IMR-90 (cell line): ENCODE measurements around the gene GPX5. TPM values are rescaled to one million over a fixed set of nuclear protein-coding genes. Genes with fewer than 3 reads are reported as not detected.

Source experiments
- ATAC-seq: fragments of 200-7000 bp; cut with Tn5 transposase; 2 replicates; pipeline ENCODE4 v1.9.1; 2020; ENCODE audit warnings: low read depth, mild to moderate bottlenecking, moderate library complexity
- BruUV-seq: library from RNA; stranded (reverse); fragments of 400-500 nt; replicated peaks from 2 replicates; lab custom pipeline; 2021; lab: Mats Ljungman, UMichigan
- CTCF ChIA-PET: fragments of 300-600 bp; formaldehyde crosslinking; extraction: SDS; loops from one replicate; lab custom pipeline; 2021; ENCODE audit warnings: antibody characterized with exemption; lab: Yijun Ruan, JAX
- POLR2A ChIA-PET: fragments of 300-600 bp; sonication (Branson Sonifier 250); formaldehyde crosslinking; loops from one replicate; lab custom pipeline; 2022; ENCODE audit warnings: antibody characterized with exemption; ENCODE audit not compliant: unreplicated experiment; lab: Charles Lee
- DNase-seq: peaks from one replicate; pipeline ENCODE4 v3.0.0; 2013
- H2AFZ ChIP-seq: replicated peaks from 2 replicates; pipeline ENCODE3; 2013; ENCODE audit warnings: low read length, mild to moderate bottlenecking; ENCODE audit not compliant: poor library complexity
- H2AK5ac ChIP-seq: 2 replicates; pipeline ENCODE4 v1.6.1; 2013; ENCODE audit warnings: low read depth, low read length, inconsistent platforms
- H2AK9ac ChIP-seq: replicated peaks from 2 replicates; pipeline ENCODE3; 2013; ENCODE audit warnings: mild to moderate bottlenecking, low read depth, low read length, moderate library complexity; ENCODE audit not compliant: poor library complexity
- H2BK120ac ChIP-seq: 2 replicates; pipeline ENCODE4 v1.6.1; 2013; ENCODE audit warnings: low read depth, low read length, inconsistent platforms
- H2BK15ac ChIP-seq: 3 replicates; pipeline ENCODE4 v1.6.1; 2013; ENCODE audit warnings: low read depth, low read length, inconsistent platforms
- H2BK20ac ChIP-seq: 2 replicates; pipeline ENCODE4 v1.6.1; 2013; ENCODE audit warnings: low read depth, mild to moderate bottlenecking, inconsistent platforms, low read length, moderate library complexity
- H2BK5ac ChIP-seq: 2 replicates; pipeline ENCODE4 v1.6.1; 2013; ENCODE audit warnings: mild to moderate bottlenecking, low read depth, low read length, inconsistent platforms; ENCODE audit not compliant: poor library complexity, severe bottlenecking
- H3K14ac ChIP-seq: replicated peaks from 2 replicates; pipeline ENCODE4 v1.6.1; 2013; ENCODE audit warnings: low read depth, low read length, inconsistent platforms
- H3K18ac ChIP-seq: 2 replicates; pipeline ENCODE4 v1.6.1; 2013; ENCODE audit warnings: low read depth, low read length, control low read depth
- H3K23ac ChIP-seq: 2 replicates; pipeline ENCODE4 v1.6.1; 2013; ENCODE audit warnings: low read depth, low read length, inconsistent platforms
- H3K27ac ChIP-seq: 2 replicates; pipeline ENCODE4 v1.5.1; 2013; ENCODE audit warnings: mild to moderate bottlenecking, control low read depth, low read length; ENCODE audit not compliant: insufficient read depth
- H3K27me3 ChIP-seq: 2 replicates; pipeline ENCODE4 v1.6.1; 2013; ENCODE audit warnings: low read length; ENCODE audit not compliant: control insufficient read depth, insufficient read depth
- H3K36me3 ChIP-seq: 2 replicates; pipeline ENCODE4 v1.6.1; 2013; ENCODE audit warnings: low read length, mixed read lengths; ENCODE audit not compliant: control insufficient read depth, insufficient read depth
- H3K4ac ChIP-seq: 2 replicates; pipeline ENCODE4 v1.6.1; 2013; ENCODE audit warnings: low read depth, low read length, inconsistent platforms
- H3K4me1 ChIP-seq: 2 replicates; pipeline ENCODE4 v1.6.1; 2013; ENCODE audit warnings: low read length, mixed read lengths; ENCODE audit not compliant: control insufficient read depth, insufficient read depth
- H3K4me2 ChIP-seq: 2 replicates; pipeline ENCODE4 v1.6.1; 2013; ENCODE audit warnings: low read depth, mild to moderate bottlenecking, control low read depth, low read length, moderate library complexity
- H3K4me3 ChIP-seq: 2 replicates; pipeline ENCODE4 v1.5.1; 2013; ENCODE audit warnings: low read depth, mild to moderate bottlenecking, control low read depth, low read length, moderate library complexity; ENCODE audit not compliant: insufficient read depth
- H3K56ac ChIP-seq: 2 replicates; pipeline ENCODE4 v1.6.1; 2013; ENCODE audit warnings: low read length, inconsistent platforms; ENCODE audit not compliant: insufficient read depth; ENCODE audit errors: extremely low read depth
- H3K79me1 ChIP-seq, 2 experiments: 2 replicates each; pipeline ENCODE4 v1.6.1; 2013; ENCODE audit warnings: low read length in 2 of 2, inconsistent platforms in 1 of 2, low read depth in 1 of 2
- H3K9ac ChIP-seq: 2 replicates; pipeline ENCODE4 v1.6.1; 2013; ENCODE audit warnings: low read depth, low read length, control low read depth
- H3K9me1 ChIP-seq: 2 replicates; pipeline ENCODE4 v1.6.1; 2013; ENCODE audit warnings: low read length, inconsistent platforms; ENCODE audit not compliant: insufficient read depth
- H3K9me3 ChIP-seq: 2 replicates; pipeline ENCODE4 v1.6.1; 2013; ENCODE audit warnings: low read length; ENCODE audit not compliant: control insufficient read depth, insufficient read depth
- H4K20me1 ChIP-seq: 2 replicates; pipeline ENCODE4 v1.6.1; 2013; ENCODE audit warnings: low read length, inconsistent platforms; ENCODE audit not compliant: insufficient read depth
- H4K5ac ChIP-seq: 2 replicates; pipeline ENCODE4 v1.6.1; 2013; ENCODE audit warnings: mild to moderate bottlenecking, low read depth, low read length, control low read depth
- H4K8ac ChIP-seq, 2 experiments: 2 replicates each; pipeline ENCODE4 v1.6.1; 2013; ENCODE audit warnings: low read depth in 2 of 2, low read length in 2 of 2, control low read depth in 1 of 2, inconsistent platforms in 1 of 2
- H4K91ac ChIP-seq: 2 replicates; pipeline ENCODE4 v1.6.1; 2013; ENCODE audit warnings: low read depth, low read length, inconsistent platforms; ENCODE audit not compliant: insufficient read depth
- BHLHE40 ChIP-seq: fragments of 150-350 bp; IDR thresholded peaks from 2 replicates; pipeline ENCODE4 v1.6.1; 2016; ENCODE audit warnings: mild to moderate bottlenecking, low read depth, low read length
- CEBPB ChIP-seq: IDR thresholded peaks from 2 replicates; pipeline ENCODE4 v1.6.1; 2012; ENCODE audit warnings: low read depth, low read length, improper control_type of control experiment
- CHD1 ChIP-seq: IDR thresholded peaks from 2 replicates; pipeline ENCODE4 v1.6.1; 2012; ENCODE audit warnings: low read depth, low read length, improper control_type of control experiment
- CTCF ChIP-seq: conservative IDR thresholded peaks from 2 replicates; pipeline ENCODE4 v1.5.1; 2012; ENCODE audit warnings: mild to moderate bottlenecking, low read depth, low read length, improper control_type of control experiment
- FOS ChIP-seq: fragments of 150-350 bp; IDR thresholded peaks from 2 replicates; pipeline ENCODE4 v1.6.1; 2016; ENCODE audit warnings: low read depth, low read length
- MAFK ChIP-seq: IDR thresholded peaks from 2 replicates; pipeline ENCODE4 v1.6.1; 2012; ENCODE audit warnings: low read depth, low read length, improper control_type of control experiment
- MAZ ChIP-seq: IDR thresholded peaks from 2 replicates; pipeline ENCODE4 v1.6.1; 2012; ENCODE audit warnings: low read depth, mild to moderate bottlenecking, low read length, improper control_type of control experiment, moderate library complexity, borderline replicate concordance
- MXI1 ChIP-seq: IDR thresholded peaks from 2 replicates; pipeline ENCODE4 v1.6.1; 2012; ENCODE audit warnings: low read depth, mild to moderate bottlenecking, low read length, moderate library complexity, borderline replicate concordance
- NFE2L2 ChIP-seq: fragments of 150-350 bp; IDR thresholded peaks from 2 replicates; pipeline ENCODE4 v1.6.1; 2016; ENCODE audit warnings: low read depth, mild to moderate bottlenecking, low read length
- POLR2A ChIP-seq: IDR thresholded peaks from 2 replicates; pipeline ENCODE4 v1.6.1; 2012; ENCODE audit warnings: mild to moderate bottlenecking, low read depth, low read length
- RAD21 ChIP-seq: IDR thresholded peaks from 2 replicates; pipeline ENCODE4 v1.6.1; 2012; ENCODE audit warnings: low read length, improper control_type of control experiment
- RCOR1 ChIP-seq: IDR thresholded peaks from 2 replicates; pipeline ENCODE4 v1.6.1; 2012; ENCODE audit warnings: mild to moderate bottlenecking, low read length, improper control_type of control experiment; ENCODE audit not compliant: insufficient replicate concordance
- RFX5 ChIP-seq: IDR thresholded peaks from 2 replicates; pipeline ENCODE4 v1.8.0; 2012; ENCODE audit warnings: low read depth, mild to moderate bottlenecking, low read length, moderate library complexity
- SMC3 ChIP-seq: fragments of 150-350 bp; IDR thresholded peaks from 2 replicates; pipeline ENCODE4 v1.6.1; 2016; ENCODE audit warnings: low read depth, mild to moderate bottlenecking, antibody characterized with exemption, low read length, moderate library complexity
- WGBS, 2 experiments: methylation state at CpG; one replicate each; pipeline versions ENCODE4 v1.1.5 to v1.1.7; 2013; ENCODE audit warnings: missing lambda C conversion rate in 2 of 2; ENCODE audit not compliant: insufficient read length in 1 of 2; ENCODE audit errors: extremely low coverage in 2 of 2; 5-methylcytosine and 5-hydroxymethylcytosine counted together
- dilution Hi-C: fragments of 300-500 bp; cut with HindIII; formaldehyde crosslinking; loops from one replicate; pipeline ENCODE4 v1.14.3; 2018; ENCODE audit warnings: low sequenced_read_pairs; ENCODE audit not compliant: unreplicated experiment
- in situ Hi-C: fragments of 300-500 bp; cut with MboI; formaldehyde crosslinking; loops from 3 replicates; pipeline ENCODE4 v1.14.3; 2019; ENCODE audit warnings: low sequenced_read_pairs, inconsistent platforms, mixed read lengths
- intact Hi-C: fragments of 100-400 bp; cut with micrococcal nuclease; formaldehyde crosslinking; loops from 2 replicates; pipeline ENCODE4 v1.10.0; 2022
- polyA plus RNA-seq, 3 experiments: library from polyadenylated mRNA; depleted of rRNA; stranded (reverse); fragments of >200 nt; gene quantifications; 2 replicates each; pipeline ENCODE4 v1.2.3, GENCODE V29; 2012; ENCODE audit warnings: low replicate concordance in 1 of 3
- total RNA-seq: library from RNA; depleted of rRNA; stranded (reverse); fragments of >200 nt; gene quantifications from 2 replicates; pipeline ENCODE4 v1.2.3, GENCODE V29; 2012
- TF ChIP-seq, protein P1 (sequence below): fragments of 150-350 bp; IDR thresholded peaks from 2 replicates; pipeline ENCODE4 v1.6.1; 2016; ENCODE audit warnings: low read depth, mild to moderate bottlenecking, low read length, moderate library complexity, borderline replicate concordance
- TF ChIP-seq, protein P2 (sequence below): fragments of 150-350 bp; IDR thresholded peaks from 2 replicates; pipeline ENCODE4 v1.6.1; 2017; ENCODE audit warnings: mild to moderate bottlenecking, antibody characterized with exemption, low read length, low read depth

The GPX5 gene
- total and polyA plus RNA-seq, 2 of the 4 experiments (the other 2 are of a cell fraction), result not detected

- in situ Hi-C loops, result no loop called here
- Histone ChIP-seq H3K27me3 (no peaks in the 10 kb centered on the region; the same call in 1 of the 2 replicates), H2BK15ac (no peak overlapping the region), H4K5ac (no peak overlapping the region), H2BK5ac (no peak overlapping the region), H4K20me1 (no peaks in the 10 kb centered on the region), H4K8ac (no peak overlapping the region), H3K9ac (no peak overlapping the region), H2AFZ (no peak overlapping the region), H3K18ac (no peak overlapping the region), H2BK20ac (no peak overlapping the region), H3K4me1 (no peaks in the 10 kb centered on the region), H3K23ac (no peak overlapping the region), H3K4ac (no peak overlapping the region), H3K9me3 (no peaks in the 10 kb centered on the region), H3K27ac (no peak overlapping the region), H2AK5ac (no peak overlapping the region), H3K36me3 (no peaks in the 10 kb centered on the region), H3K14ac (no peak overlapping the region), H3K9me1 (no peaks in the 10 kb centered on the region), H2BK120ac (no peak overlapping the region), H3K4me2 (no peak overlapping the region), H2AK9ac (no peak overlapping the region), H3K56ac (no peak overlapping the region), H3K79me1 (no peaks in the 10 kb centered on the region), H3K4me3 (no peak overlapping the region), H4K91ac (no peak overlapping the region)
- TF ChIP-seq NFE2L2, result no peak
- TF ChIP-seq, protein P1, sequence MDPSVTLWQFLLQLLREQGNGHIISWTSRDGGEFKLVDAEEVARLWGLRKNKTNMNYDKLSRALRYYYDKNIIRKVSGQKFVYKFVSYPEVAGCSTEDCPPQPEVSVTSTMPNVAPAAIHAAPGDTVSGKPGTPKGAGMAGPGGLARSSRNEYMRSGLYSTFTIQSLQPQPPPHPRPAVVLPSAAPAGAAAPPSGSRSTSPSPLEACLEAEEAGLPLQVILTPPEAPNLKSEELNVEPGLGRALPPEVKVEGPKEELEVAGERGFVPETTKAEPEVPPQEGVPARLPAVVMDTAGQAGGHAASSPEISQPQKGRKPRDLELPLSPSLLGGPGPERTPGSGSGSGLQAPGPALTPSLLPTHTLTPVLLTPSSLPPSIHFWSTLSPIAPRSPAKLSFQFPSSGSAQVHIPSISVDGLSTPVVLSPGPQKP, result no peak
- TF ChIP-seq RCOR1, result no peak
- TF ChIP-seq, protein P2, sequence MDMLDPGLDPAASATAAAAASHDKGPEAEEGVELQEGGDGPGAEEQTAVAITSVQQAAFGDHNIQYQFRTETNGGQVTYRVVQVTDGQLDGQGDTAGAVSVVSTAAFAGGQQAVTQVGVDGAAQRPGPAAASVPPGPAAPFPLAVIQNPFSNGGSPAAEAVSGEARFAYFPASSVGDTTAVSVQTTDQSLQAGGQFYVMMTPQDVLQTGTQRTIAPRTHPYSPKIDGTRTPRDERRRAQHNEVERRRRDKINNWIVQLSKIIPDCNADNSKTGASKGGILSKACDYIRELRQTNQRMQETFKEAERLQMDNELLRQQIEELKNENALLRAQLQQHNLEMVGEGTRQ, result no peak
- no peak for TF ChIP-seq CEBPB
- no peak for TF ChIP-seq RFX5
- no peak for TF ChIP-seq MXI1
- TF ChIP-seq FOS, result no peak
- TF ChIP-seq MAFK, result no peak
- TF ChIP-seq SMC3, result no peak
- TF ChIP-seq MAZ, result no peak
- TF ChIP-seq CTCF, result no peak
- TF ChIP-seq RAD21, result no peak
- no peak for TF ChIP-seq CHD1
- no peak for TF ChIP-seq POLR2A
- no peak for TF ChIP-seq BHLHE40
- intact Hi-C loops, result no loop called here
- ATAC-seq, result no peak
- WGBS, 2 experiments, result no CpG with 5 or more reads among the region's 2 CpGs
- BruUV-seq, result no TSS peak
- dilution Hi-C loops, result no loop called here
- ChIA-PET POLR2A (no interaction called here), CTCF (no interaction called here)
- DNase-seq, result no peak
Observed at GRCh38 chr6:28534875-28535274, 9.2 kb downstream of the GPX5 start.
